Cardiac muscle cell (in vitro differentiated cells and primary cell): ENCODE measurements around the gene TSPAN9. TPM values are rescaled to one million over a fixed set of nuclear protein-coding genes. Genes with fewer than 3 reads are reported as not detected.

Experiments
- DNase-seq, 2 donors: peaks; one replicate each; pipeline versions ENCODE4 v3.0.0 to v3.0.0-alpha.2; 2010 to 2017; ENCODE audit warnings: low read depth in 1 of 2, low spot score in 1 of 2
- H3K27ac ChIP-seq: fragments of 200-600 bp; sonication (generic); 2 replicates; pipeline ENCODE4 v1.5.1; 2016
- H3K27me3 ChIP-seq: fragments of 200-600 bp; sonication (generic); 2 replicates; pipeline ENCODE4 v1.6.0; 2016; ENCODE audit warnings: control low read depth
- H3K36me3 ChIP-seq: fragments of 200-600 bp; sonication (generic); 2 replicates; pipeline ENCODE4 v1.5.1; 2016; ENCODE audit warnings: control low read depth
- H3K4me1 ChIP-seq: fragments of 200-600 bp; sonication (generic); 2 replicates; pipeline ENCODE4 v1.8.1; 2017; ENCODE audit warnings: low read depth, mild to moderate bottlenecking, mixed run types
- H3K4me3 ChIP-seq: fragments of 200-600 bp; sonication (generic); 2 replicates; pipeline ENCODE4 v1.5.1; 2016; ENCODE audit warnings: mild to moderate bottlenecking
- H3K9me3 ChIP-seq: fragments of 200-600 bp; sonication (generic); 2 replicates; pipeline ENCODE4 v1.5.1; 2017; ENCODE audit warnings: low read depth, mild to moderate bottlenecking, control low read depth
- CTCF ChIP-seq: IDR thresholded peaks from 2 replicates; pipeline ENCODE4 v1.5.1; 2012; ENCODE audit warnings: low read depth, mild to moderate bottlenecking, low read length
- polyA plus RNA-seq: library from polyadenylated mRNA; unstranded; fragments of >200 nt; fragmentation: Nextera tagmentation; extraction: Ambion mirVana; gene quantifications from 2 replicates; pipeline ENCODE4 v1.2.1, GENCODE V29; 2016
- total RNA-seq: library from RNA; depleted of rRNA; stranded (reverse); fragments of >200 nt; gene quantifications from 2 replicates; pipeline ENCODE4 v1.2.3, GENCODE V29; 2016

TSPAN9 gene
- total and polyA plus RNA-seq, 2 experiments from 2014 or later = 13.3 to 199 TPM

GRCh38 chr12:3333991-3334391, 256.8 kb downstream of the TSPAN9 start:
- H3K27ac ChIP-seq = no peak overlapping the region
- H3K4me3 ChIP-seq = no peak overlapping the region
- no peak for TF ChIP-seq CTCF

GRCh38 chr12:3335078-3335487, 257.9 kb downstream of the TSPAN9 start:
- Histone ChIP-seq H3K36me3 (no peaks in the 10 kb centered on the region), H3K4me3 (no peak overlapping the region), H3K27me3 (no peaks in the 10 kb centered on the region), H3K9me3 (no peaks in the 10 kb centered on the region), H3K4me1 (no peaks in the 10 kb centered on the region), H3K27ac (no peak overlapping the region)
- TF ChIP-seq CTCF = no peak
- DNase-seq = no peak

More at GRCh38 chr12:3333991-3334391, 256.8 kb downstream of the TSPAN9 start:
- Histone ChIP-seq H3K9me3 (no peaks in the 10 kb centered on the region), H3K36me3 (no peaks in the 10 kb centered on the region), H3K4me1 (no peaks in the 10 kb centered on the region), H3K27me3 (no peaks in the 10 kb centered on the region)
- no peak for DNase-seq

Other genes with a start within 250 kb of the TSPAN9 start
- not detected in 2 replicates for gene NRIP2, start 242.3 kb upstream of the TSPAN9 start, total RNA-seq
- gene NRIP2, start 242.3 kb upstream of the TSPAN9 start, polyA plus RNA-seq = 1.3 and 1.4 TPM in 2 replicates
- not detected in 2 replicates for gene TEX52, start 220.3 kb upstream of the TSPAN9 start, total RNA-seq
- gene TEX52, start 220.3 kb upstream of the TSPAN9 start, polyA plus RNA-seq = 0.15 TPM in 1 of 2 replicates, not detected in the other
- gene FOXM1, start 200.2 kb upstream of the TSPAN9 start, total RNA-seq = 9.9 and 36.1 TPM in 2 replicates
- gene FOXM1, start 200.2 kb upstream of the TSPAN9 start, polyA plus RNA-seq = 11.5 and 44.3 TPM in 2 replicates
- 27.7 and 50.6 TPM in 2 replicates for gene RHNO1, start 200.2 kb upstream of the TSPAN9 start, total RNA-seq
- gene RHNO1, start 200.2 kb upstream of the TSPAN9 start, polyA plus RNA-seq = 44.2 and 80.8 TPM in 2 replicates
- gene TULP3, start 186.5 kb upstream of the TSPAN9 start, total RNA-seq = 19.5 and 20.1 TPM in 2 replicates
- 25.8 and 30.4 TPM in 2 replicates for gene TULP3, start 186.5 kb upstream of the TSPAN9 start, polyA plus RNA-seq
- 29.1 and 31.9 TPM in 2 replicates for gene TEAD4, start 118.0 kb upstream of the TSPAN9 start, total RNA-seq
- gene TEAD4, start 118.0 kb upstream of the TSPAN9 start, polyA plus RNA-seq = 21.3 and 23.9 TPM in 2 replicates